Activated CD4-positive, alpha-beta memory T cell treated with anti-CD3 and anti-CD28 coated beads for 36 hours (primary cell): ENCODE results near the gene UBR4. TPM values are rescaled to one million over a fixed set of nuclear protein-coding genes. Genes with fewer than 3 reads are reported as not detected.
"Not testable (repeated sequence)": the region's sequence is repeated elsewhere in the genome, so short reads cannot be mapped to it uniquely, and the experiment has no call there.

Source experiments
- CTCF ChIA-PET: fragments of 350-600 bp; sonication (Branson Sonifier 250); formaldehyde crosslinking; loops from one replicate; lab custom pipeline; 2021; ENCODE audit warnings: antibody characterized with exemption, inconsistent platforms; lab: Charles Lee
- POLR2A ChIA-PET: fragments of 350-600 bp; sonication (Branson Sonifier 250); formaldehyde crosslinking; loops from one replicate; lab custom pipeline; 2021; ENCODE audit warnings: antibody characterized with exemption; lab: Charles Lee
- DNase-seq: peaks from one replicate; pipeline ENCODE4 v3.0.0-alpha.2; 2020
- H3K27ac Mint-ChIP-seq: one replicate; pipeline ENCODE4 v1.8.0; 2021; ENCODE audit warnings: mixed read lengths
- H3K27me3 Mint-ChIP-seq: one replicate; pipeline ENCODE4 v1.8.0; 2021; ENCODE audit warnings: mixed read lengths
- H3K36me3 Mint-ChIP-seq: one replicate; pipeline ENCODE4 v1.8.0; 2021; ENCODE audit warnings: mixed read lengths
- H3K4me1 Mint-ChIP-seq: one replicate; pipeline ENCODE4 v1.8.0; 2021; ENCODE audit warnings: low read depth, mixed read lengths
- H3K4me3 Mint-ChIP-seq: one replicate; pipeline ENCODE4 v1.8.0; 2021; ENCODE audit warnings: mild to moderate bottlenecking, mixed read lengths
- H3K9me3 Mint-ChIP-seq: one replicate; pipeline ENCODE4 v1.8.0; 2021; ENCODE audit warnings: mixed read lengths
- intact Hi-C: fragments of 100-400 bp; cut with micrococcal nuclease; formaldehyde crosslinking; loops from one replicate; pipeline ENCODE4 v1.15.1; 2023
- total RNA-seq, 2 experiments: library from RNA; stranded (reverse); gene quantifications; one replicate each; pipeline ENCODE4 v1.2.3, GENCODE V29; 2021

Gene UBR4
- 100 to 1,000 TPM; 104 to 116 TPM for total RNA-seq

GRCh38 chr1:19209990-19210771 is at the start of gene UBR4:
TSS of gene UBR4 (minus strand) at chr1:19210266. CDS start at chr1:19210248, 18 bp downstream.
- POLR2A ChIA-PET, result interaction anchor here (0.6 to 3.8 kb wide), 5 partner anchors 30 to 385 kb away, joined by 3 to 19 read pairs (median 3); partner anchors contain the start of genes EMC1 and MRTO4
- no peaks in the 10 kb centered on the region for H3K9me3 Mint-ChIP-seq
- peak within 1 kb of the TSS; percentile 96 for H3K27ac Mint-ChIP-seq
- peak within 1 kb of the TSS; percentile 94 for H3K4me3 Mint-ChIP-seq
- intact Hi-C loops, result loop anchor here (1.0 to 10.0 kb wide), 9 partner anchors 24 to 502 kb away; partner anchors contain the start of genes ALDH4A1, EMC1 and MRTO4
- CTCF ChIA-PET, result interaction anchor here (1.0 to 1.7 kb wide), 4 partner anchors 12 to 444 kb away, joined by 3 to 6 read pairs (median 4); no protein-coding TSS in a partner anchor
- DNase-seq, result peak; percentile 98
- no peaks in the 10 kb centered on the region for H3K27me3 Mint-ChIP-seq
- H3K36me3 Mint-ChIP-seq, result peaks cover 19% of the 10 kb centered on the region
- H3K4me1 Mint-ChIP-seq, result peaks cover 68% of the 10 kb centered on the region

- CTCF ChIA-PET, result interaction anchor here (1.3 kb wide), 1 partner anchor 396 kb away, joined by 6 read pairs; no protein-coding TSS in a partner anchor
- Mint-ChIP-seq H3K36me3 (peaks cover 39% of the 10 kb centered on the region), H3K4me3 (no peak overlapping the region), H3K27me3 (no peaks in the 10 kb centered on the region), H3K9me3 (no peaks in the 10 kb centered on the region), H3K27ac (peak overlapping the region; percentile 96), H3K4me1 (peaks cover 46% of the 10 kb centered on the region)
- POLR2A ChIA-PET, result interaction anchor here (0.9 kb wide), 1 partner anchor 54 kb away, joined by 3 read pairs; the partner anchor contains the start of gene SLC66A1
- no peak for DNase-seq
- intact Hi-C loops, result loop anchor here (5.0 to 10.0 kb wide), 3 partner anchors 206 to 339 kb away; a partner anchor contains a TSS
These were observed 48.3 kb upstream of the UBR4 start for GRCh38 chr1:19258353-19258752.

DNA sequence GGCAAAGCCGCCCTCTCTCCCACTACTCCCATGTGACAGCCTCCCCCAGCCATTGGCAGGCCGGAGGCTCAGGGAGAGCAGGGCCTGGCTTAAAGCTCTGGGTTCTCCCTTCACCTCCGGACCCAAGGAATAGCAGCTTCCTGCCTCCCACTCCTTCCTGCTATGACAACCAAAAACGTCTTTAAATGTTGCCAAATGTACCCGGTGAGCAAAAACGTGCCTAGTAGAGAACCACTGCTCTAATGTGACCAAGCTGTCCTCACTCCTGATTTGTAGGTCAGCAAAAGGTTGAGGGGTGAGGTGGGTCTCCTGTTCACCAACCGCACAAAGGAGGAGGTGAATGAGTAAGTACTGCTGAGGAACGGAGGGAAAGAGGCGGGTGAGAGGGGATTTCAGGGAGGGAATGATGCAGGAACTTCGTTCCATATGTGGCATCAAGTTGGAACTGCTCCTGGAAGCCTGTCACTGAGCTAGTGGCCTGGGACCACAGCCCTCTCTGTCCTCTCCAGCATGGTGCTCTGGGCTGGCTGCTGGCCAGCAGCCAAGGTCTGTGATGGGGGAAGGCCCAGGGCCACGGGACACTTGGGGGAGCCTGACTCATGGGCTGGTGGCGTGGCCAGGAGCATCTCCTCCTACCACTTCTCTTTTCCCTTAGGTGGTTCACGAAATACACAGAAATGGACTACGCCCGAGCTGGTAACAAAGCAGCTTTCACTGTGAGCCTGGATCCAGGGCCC is 47.3 kb upstream of the UBR4 start:
- intact Hi-C loops, result loop anchor here (1.0 to 10.0 kb wide), 8 partner anchors 49 to 389 kb away; partner anchors contain the start of genes AKR7A2 and SLC66A1
- peaks cover 51% of the 10 kb centered on the region for H3K4me1 Mint-ChIP-seq
- H3K4me3 Mint-ChIP-seq, result peak overlapping the region; percentile 40
- peak; percentile 80 for DNase-seq
- H3K36me3 Mint-ChIP-seq, result peaks cover 39% of the 10 kb centered on the region
- ChIA-PET CTCF (interaction anchor here (1.3 to 2.8 kb wide), 2 partner anchors 16 to 397 kb away, joined by 6 to 11 read pairs; no protein-coding TSS in a partner anchor), POLR2A (interaction anchor here (0.9 to 1.5 kb wide), 5 partner anchors 31 to 330 kb away, joined by 3 to 6 read pairs (median 4); partner anchors contain the start of genes AKR7A3 and SLC66A1)
- H3K27ac Mint-ChIP-seq, result peak overlapping the region; percentile 96
- no peaks in the 10 kb centered on the region for H3K27me3 Mint-ChIP-seq
- H3K9me3 Mint-ChIP-seq, result no peaks in the 10 kb centered on the region

DNA sequence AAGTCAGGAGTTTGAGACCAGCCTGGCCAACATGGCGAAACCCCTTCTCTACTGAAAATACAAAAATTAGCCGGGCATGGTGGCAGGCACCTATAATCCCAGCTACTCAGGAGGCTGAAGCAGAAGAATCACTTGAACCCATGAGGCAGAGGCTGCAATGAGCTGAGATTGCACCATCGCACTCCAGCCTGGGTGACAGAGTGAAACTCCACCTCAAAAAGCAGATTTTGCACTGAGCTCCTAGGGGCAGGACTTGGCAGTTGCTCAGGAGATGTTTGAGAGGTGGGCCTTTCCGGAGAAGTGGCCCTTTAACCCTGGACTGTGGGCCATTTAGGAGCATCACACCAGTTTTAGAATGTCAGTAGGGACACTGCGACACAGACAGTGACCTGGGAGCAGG is 46.2 kb upstream of the UBR4 start:
- intact Hi-C loops, result loop anchor here (2.0 to 10.0 kb wide), 7 partner anchors 48 to 390 kb away; partner anchors contain the start of genes AKR7A2 and SLC66A1
- peak overlapping the region; percentile 40 for H3K4me3 Mint-ChIP-seq
- peak overlapping the region; percentile 96 for H3K27ac Mint-ChIP-seq
- peak; percentile 63 for DNase-seq
- H3K9me3 Mint-ChIP-seq, H3K27me3 Mint-ChIP-seq: not testable (repeated sequence)
- CTCF ChIA-PET, result interaction anchor here (0.8 to 2.8 kb wide), 3 partner anchors 15 to 398 kb away, joined by 3 to 11 read pairs (median 4); no protein-coding TSS in a partner anchor
- POLR2A ChIA-PET, result interaction anchor here (0.9 to 1.5 kb wide), 2 partner anchors 50 to 80 kb away, joined by 3 to 6 read pairs; no protein-coding TSS in a partner anchor
- H3K4me1 Mint-ChIP-seq, result peaks cover 51% of the 10 kb centered on the region
- peaks cover 40% of the 10 kb centered on the region for H3K36me3 Mint-ChIP-seq

DNA sequence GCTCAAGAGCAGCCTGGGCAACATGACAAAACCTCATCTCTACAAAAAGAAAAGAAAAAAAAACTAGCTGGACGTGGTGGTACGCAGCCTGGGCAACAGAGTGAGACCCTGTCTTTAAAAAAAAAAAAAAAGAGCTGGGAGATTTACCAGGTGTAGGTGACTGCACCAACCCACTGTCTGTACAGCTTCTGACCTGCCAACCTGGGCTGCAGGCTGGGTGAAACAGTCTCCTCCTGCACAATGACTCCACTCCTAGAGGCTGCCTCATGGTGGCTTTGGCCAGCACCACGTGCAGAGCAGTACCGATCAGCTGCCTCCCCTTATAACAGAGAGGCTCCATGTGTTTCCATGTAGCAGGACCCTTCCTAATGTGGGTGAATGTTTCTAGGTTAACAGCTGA is 45.2 kb upstream of the UBR4 start:
- peak overlapping the region; percentile 96 for H3K27ac Mint-ChIP-seq
- no peaks in the 10 kb centered on the region for H3K9me3 Mint-ChIP-seq
- H3K4me1 Mint-ChIP-seq, result peaks cover 58% of the 10 kb centered on the region

GRCh38 chr1:19254416-19254815 is 44.4 kb upstream of the UBR4 start:
- Mint-ChIP-seq H3K27ac (peak overlapping the region; percentile 96), H3K4me3 (no peak overlapping the region), H3K36me3 (peaks cover 36% of the 10 kb centered on the region), H3K27me3 (no peaks in the 10 kb centered on the region), H3K4me1 (peaks cover 60% of the 10 kb centered on the region), H3K9me3 (no peaks in the 10 kb centered on the region)
- ChIA-PET POLR2A (interaction anchor here (0.6 to 0.8 kb wide), 2 partner anchors 14 to 343 kb away, joined by 3 read pairs; a partner anchor contains a TSS), CTCF (interaction anchor here (0.8 kb wide), 1 partner anchor 90 kb away, joined by 3 read pairs; no protein-coding TSS in a partner anchor)
- DNase-seq, result no peak
- intact Hi-C loops, result loop anchor here (5.0 to 10.0 kb wide), 3 partner anchors 83 to 330 kb away; no protein-coding TSS in a partner anchor

More for the DNA sequence above, 45.2 kb upstream of the UBR4 start:
- no peak for DNase-seq
- POLR2A ChIA-PET, result interaction anchor here (0.7 to 0.8 kb wide), 2 partner anchors 215 to 342 kb away, joined by 3 read pairs; a partner anchor contains a TSS
- no peak overlapping the region for H3K4me3 Mint-ChIP-seq
- intact Hi-C loops, result loop anchor here (5.0 to 10.0 kb wide), 3 partner anchors 210 to 342 kb away; a partner anchor contains a TSS
- no peaks in the 10 kb centered on the region for H3K27me3 Mint-ChIP-seq
- H3K36me3 Mint-ChIP-seq, result peaks cover 43% of the 10 kb centered on the region
- CTCF ChIA-PET, result interaction anchor here (0.8 to 2.8 kb wide), 2 partner anchors 14 to 89 kb away, joined by 3 to 11 read pairs; no protein-coding TSS in a partner anchor

- intact Hi-C loops, result loop anchor here (1.0 to 10.0 kb wide), 4 partner anchors 41 to 327 kb away; partner anchors contain the start of gene UBR4
- Mint-ChIP-seq H3K4me1 (peaks cover 43% of the 10 kb centered on the region), H3K9me3 (no peaks in the 10 kb centered on the region), H3K4me3 (peak within 1 kb of the TSS; percentile 98), H3K27ac (peak within 1 kb of the TSS; percentile 95), H3K27me3 (no peaks in the 10 kb centered on the region), H3K36me3 (peaks cover 12% of the 10 kb centered on the region)
- POLR2A ChIA-PET, result interaction anchor here (0.8 to 2.3 kb wide), 6 partner anchors 11 to 349 kb away, joined by 3 to 19 read pairs (median 3); partner anchors contain the start of gene UBR4
- DNase-seq, result peak; percentile 92
- CTCF ChIA-PET, result interaction anchor here (0.9 to 1.7 kb wide), 5 partner anchors 11 to 410 kb away, joined by 3 to 5 read pairs (median 4); no protein-coding TSS in a partner anchor
These were observed 41.5 kb upstream of the UBR4 start, which contains the start of the genes EMC1 and MRTO4 for GRCh38 chr1:19251305-19252196. TSS of gene EMC1 (minus strand) at chr1:19251524. CDS start at chr1:19251509, 15 bp downstream. TSS of gene MRTO4 (plus strand) at chr1:19251805. CDS start at chr1:19251836, 31 bp downstream.

DNA sequence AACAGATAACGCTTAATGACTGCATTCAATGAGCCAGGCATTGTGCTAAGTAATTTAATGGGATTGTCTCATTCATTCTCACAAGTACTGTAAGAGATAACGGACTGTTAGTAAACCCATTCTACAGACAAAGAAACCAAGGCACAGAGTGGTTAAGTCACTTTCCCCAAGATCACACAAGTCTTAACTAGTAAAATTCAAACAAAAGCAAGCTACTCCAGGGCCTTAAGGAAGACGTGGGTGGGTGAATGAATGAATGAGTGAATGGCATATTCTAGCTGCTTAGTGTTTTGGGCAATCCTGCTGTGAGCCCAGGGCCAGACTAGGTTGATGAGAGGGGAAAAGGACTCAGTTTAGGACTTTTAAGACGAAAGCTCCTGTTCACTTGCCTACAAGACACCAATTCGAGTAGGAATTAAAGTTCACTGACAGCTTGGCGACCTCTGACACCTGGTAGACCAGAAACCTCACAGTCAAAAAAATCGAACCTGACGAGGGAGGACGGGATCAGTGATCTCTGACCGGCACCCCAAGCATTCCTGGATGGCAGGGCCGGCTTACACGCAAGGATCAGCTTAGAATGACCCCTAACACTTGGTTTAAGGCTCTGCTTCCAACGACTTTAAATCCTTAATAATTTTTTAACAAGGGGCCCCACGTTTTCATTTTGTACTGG is 40.7 kb upstream of the UBR4 start:
- ChIA-PET CTCF (interaction anchor here (0.9 to 1.7 kb wide), 5 partner anchors 10 to 411 kb away, joined by 3 to 5 read pairs (median 4); no protein-coding TSS in a partner anchor), POLR2A (interaction anchor here (1.1 to 2.3 kb wide), 4 partner anchors 10 to 348 kb away, joined by 3 to 19 read pairs (median 6); partner anchors contain the start of gene UBR4)
- intact Hi-C loops, result loop anchor here (1.0 to 10.0 kb wide), 4 partner anchors 40 to 326 kb away; partner anchors contain the start of gene UBR4
- Mint-ChIP-seq H3K4me1 (peaks cover 36% of the 10 kb centered on the region), H3K27me3 (no peaks in the 10 kb centered on the region), H3K36me3 (peaks cover 9% of the 10 kb centered on the region), H3K27ac (peak overlapping the region; percentile 95), H3K9me3 (no peaks in the 10 kb centered on the region), H3K4me3 (peak overlapping the region; percentile 98)
- peak; percentile 20 for DNase-seq
